ENCODE data around the gene ANP32A.

Gene ANP32A

GRCh38 chr15:68818769-68819494 is 1.8 kb downstream of the ANP32A start:
- FAIRE-seq (no peak), DNase-seq (ENCODE audit: insufficient read length) (no peak)
- TF ChIP-seq TAF1 (IDR thresholded peaks at IDR 0.05; ENCODE audit: borderline replicate concordance, low read depth, low read length) (peak; percentile 20; the same call in 1 of the 2 replicates), POLR2A (IDR thresholded peaks at IDR 0.05; ENCODE audit: low read depth, low read length) (no peak; the same call in 1 of the 2 replicates)

- FAIRE-seq = no peak
- TF ChIP-seq TAF1 (IDR thresholded peaks at IDR 0.05; ENCODE audit: borderline replicate concordance, low read depth, low read length) (peak; percentile 90), POLR2A (IDR thresholded peaks at IDR 0.05; ENCODE audit: low read depth, low read length) (peak; percentile 85), POLR2AphosphoS5 (IDR thresholded peaks at IDR 0.05; ENCODE audit: low read depth, low read length) (peak; percentile 78; the same call in 1 of the 2 replicates)
Measured at GRCh38 chr15:68818066-68818768, 2.5 kb downstream of the ANP32A start.

GRCh38 chr15:68817304-68818065 is 3.2 kb downstream of the ANP32A start:
- FAIRE-seq (peak; percentile 87), DNase-seq (ENCODE audit: insufficient read length) (no peak)
- TF ChIP-seq POLR2A (IDR thresholded peaks at IDR 0.05; ENCODE audit: low read depth, low read length) = peak; percentile 77
- peak; percentile 17; the same call in 1 of the 2 replicates for TF ChIP-seq POLR2AphosphoS5 (IDR thresholded peaks at IDR 0.05; ENCODE audit: low read depth, low read length)
- TF ChIP-seq TAF1 (IDR thresholded peaks at IDR 0.05; ENCODE audit: borderline replicate concordance, low read depth, low read length) = peak; percentile 44; the same call in 1 of the 2 replicates

More at GRCh38 chr15:68818066-68818768, 2.5 kb downstream of the ANP32A start:
- peak; percentile 44 for DNase-seq (ENCODE audit: insufficient read length)

- no peak for TF ChIP-seq TAF1 (IDR thresholded peaks at IDR 0.05; ENCODE audit: borderline replicate concordance, low read depth, low read length)
- TF ChIP-seq POLR2A (IDR thresholded peaks at IDR 0.05; ENCODE audit: low read depth, low read length) = no peak
- no peak for TF ChIP-seq POLR2AphosphoS5 (IDR thresholded peaks at IDR 0.05; ENCODE audit: low read depth, low read length)
- no peak for DNase-seq (ENCODE audit: insufficient read length)
- FAIRE-seq = peak; percentile 44
Measured at GRCh38 chr15:68816795-68817303, 3.8 kb downstream of the ANP32A start.

- TF ChIP-seq TAF1 (IDR thresholded peaks at IDR 0.05; ENCODE audit: borderline replicate concordance, low read depth, low read length) (no peak), POLR2AphosphoS5 (IDR thresholded peaks at IDR 0.05; ENCODE audit: low read depth, low read length) (no peak), POLR2A (IDR thresholded peaks at IDR 0.05; ENCODE audit: low read depth, low read length) (no peak)
- FAIRE-seq (no peak), DNase-seq (ENCODE audit: insufficient read length) (no peak)
Measured at GRCh38 chr15:68816158-68816557, 4.5 kb downstream of the ANP32A start.

GRCh38 chr15:68815598-68815997 is 5.1 kb downstream of the ANP32A start:
- DNase-seq (ENCODE audit: insufficient read length) (no peak), FAIRE-seq (no peak)
- no peak for TF ChIP-seq POLR2A (IDR thresholded peaks at IDR 0.05; ENCODE audit: low read depth, low read length)

GRCh38 chr15:68814596-68814995 is 6.1 kb downstream of the ANP32A start:
- FAIRE-seq = no peak
- no peak for DNase-seq (ENCODE audit: insufficient read length)
- TF ChIP-seq TAF1 (IDR thresholded peaks at IDR 0.05; ENCODE audit: borderline replicate concordance, low read depth, low read length) (no peak), POLR2A (IDR thresholded peaks at IDR 0.05; ENCODE audit: low read depth, low read length) (no peak), POLR2AphosphoS5 (IDR thresholded peaks at IDR 0.05; ENCODE audit: low read depth, low read length) (no peak)

GRCh38 chr15:68812597-68813431 is 7.9 kb downstream of the ANP32A start:
- no peak for DNase-seq (ENCODE audit: insufficient read length)
- FAIRE-seq = no peak
- TF ChIP-seq POLR2A (IDR thresholded peaks at IDR 0.05; ENCODE audit: low read depth, low read length) (no peak), TAF1 (IDR thresholded peaks at IDR 0.05; ENCODE audit: borderline replicate concordance, low read depth, low read length) (no peak)

- FAIRE-seq = no peak
- no peak for DNase-seq (ENCODE audit: insufficient read length)
- TF ChIP-seq POLR2AphosphoS5 (IDR thresholded peaks at IDR 0.05; ENCODE audit: low read depth, low read length) (no peak), POLR2A (IDR thresholded peaks at IDR 0.05; ENCODE audit: low read depth, low read length) (no peak), TAF1 (IDR thresholded peaks at IDR 0.05; ENCODE audit: borderline replicate concordance, low read depth, low read length) (no peak)
Measured at GRCh38 chr15:68812069-68812468, 8.6 kb downstream of the ANP32A start.

GRCh38 chr15:68809517-68809916 is 11.2 kb downstream of the ANP32A start:
- DNase-seq (ENCODE audit: insufficient read length) (no peak), FAIRE-seq (no peak)
- TF ChIP-seq POLR2AphosphoS5 (IDR thresholded peaks at IDR 0.05; ENCODE audit: low read depth, low read length) (no peak), TAF1 (IDR thresholded peaks at IDR 0.05; ENCODE audit: borderline replicate concordance, low read depth, low read length) (no peak), POLR2A (IDR thresholded peaks at IDR 0.05; ENCODE audit: low read depth, low read length) (no peak)
